Superior temporal gyrus (tissue), 1 donor: Measurements from ENCODE around the gene CBARP.
"Not testable (repeated sequence)": the region's sequence is repeated elsewhere in the genome, so short reads cannot be mapped to it uniquely, and the experiment has no call there.

Source experiments
- DNase-seq: peaks from one replicate; pipeline ENCODE4 v3.0.0-alpha.2; 2016; ENCODE audit errors: extremely low spot score

Gene CBARP

DNA sequence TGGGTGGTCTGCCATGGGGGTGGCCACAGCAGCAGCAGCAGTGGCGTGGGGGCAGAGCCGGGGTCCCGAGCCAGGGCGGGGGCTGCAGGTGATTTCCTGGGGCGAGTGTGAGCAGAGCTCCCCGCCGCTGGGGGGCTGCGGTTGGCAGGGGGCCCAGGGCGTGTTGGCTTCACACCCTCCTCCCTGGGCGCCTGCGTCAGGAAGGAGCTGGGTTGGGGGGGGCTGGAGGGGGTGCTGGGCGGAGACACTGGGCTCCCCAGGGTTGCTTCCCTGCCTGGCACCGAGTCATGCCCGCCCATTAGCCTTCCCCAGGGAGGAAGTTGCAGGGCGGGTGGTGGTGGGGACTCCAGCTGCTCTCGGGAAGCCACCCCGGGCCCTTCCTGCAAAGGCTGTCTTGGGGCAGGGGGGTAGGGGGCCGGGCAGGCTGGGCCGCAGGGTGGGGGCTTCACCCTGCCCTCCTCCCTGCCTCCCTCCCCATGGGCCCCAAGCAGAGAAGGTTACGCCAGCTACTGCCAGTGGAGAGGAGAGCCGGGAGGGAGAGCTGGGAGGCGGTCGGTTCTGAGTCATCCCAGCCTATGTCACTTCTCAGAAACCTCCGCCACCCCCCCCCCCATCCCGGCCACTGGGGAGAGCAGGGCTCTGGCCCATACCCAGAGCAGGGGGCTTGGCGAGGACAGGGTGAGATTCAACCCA, 15.2 kb upstream of the CBARP start:
- DNase-seq = peak; percentile 80

DNA sequence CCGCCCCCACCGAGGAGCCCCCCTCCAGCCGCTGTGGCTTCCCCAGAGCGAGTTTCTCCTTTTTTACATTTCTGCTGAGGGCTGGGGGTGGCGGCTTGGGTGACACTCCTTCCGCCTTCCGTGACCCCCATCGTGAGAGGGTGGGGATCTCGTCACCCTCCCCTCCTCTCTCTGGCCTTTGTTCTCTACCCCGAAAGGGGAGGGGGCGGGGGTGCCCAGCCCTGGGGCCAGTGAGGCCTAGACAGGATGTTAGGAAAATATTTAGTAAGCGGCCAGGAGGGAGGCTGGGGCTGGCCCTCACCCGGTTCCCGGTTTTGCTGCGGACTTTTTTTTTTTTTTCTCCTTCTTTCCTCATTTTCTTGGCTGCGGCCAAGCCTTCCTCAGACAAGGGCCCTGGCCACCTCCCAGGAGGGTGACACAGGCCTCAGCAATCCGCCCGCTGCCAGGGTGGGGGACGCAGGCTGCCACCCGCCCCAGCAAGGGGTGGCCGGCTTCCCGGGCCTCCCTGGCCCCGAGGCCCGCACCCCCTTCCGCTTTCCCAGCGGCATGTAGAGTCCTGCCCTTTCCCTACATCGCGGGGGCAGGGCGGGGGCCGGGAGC, 14.5 kb upstream of the CBARP start:
- DNase-seq = peak; percentile 74

DNA sequence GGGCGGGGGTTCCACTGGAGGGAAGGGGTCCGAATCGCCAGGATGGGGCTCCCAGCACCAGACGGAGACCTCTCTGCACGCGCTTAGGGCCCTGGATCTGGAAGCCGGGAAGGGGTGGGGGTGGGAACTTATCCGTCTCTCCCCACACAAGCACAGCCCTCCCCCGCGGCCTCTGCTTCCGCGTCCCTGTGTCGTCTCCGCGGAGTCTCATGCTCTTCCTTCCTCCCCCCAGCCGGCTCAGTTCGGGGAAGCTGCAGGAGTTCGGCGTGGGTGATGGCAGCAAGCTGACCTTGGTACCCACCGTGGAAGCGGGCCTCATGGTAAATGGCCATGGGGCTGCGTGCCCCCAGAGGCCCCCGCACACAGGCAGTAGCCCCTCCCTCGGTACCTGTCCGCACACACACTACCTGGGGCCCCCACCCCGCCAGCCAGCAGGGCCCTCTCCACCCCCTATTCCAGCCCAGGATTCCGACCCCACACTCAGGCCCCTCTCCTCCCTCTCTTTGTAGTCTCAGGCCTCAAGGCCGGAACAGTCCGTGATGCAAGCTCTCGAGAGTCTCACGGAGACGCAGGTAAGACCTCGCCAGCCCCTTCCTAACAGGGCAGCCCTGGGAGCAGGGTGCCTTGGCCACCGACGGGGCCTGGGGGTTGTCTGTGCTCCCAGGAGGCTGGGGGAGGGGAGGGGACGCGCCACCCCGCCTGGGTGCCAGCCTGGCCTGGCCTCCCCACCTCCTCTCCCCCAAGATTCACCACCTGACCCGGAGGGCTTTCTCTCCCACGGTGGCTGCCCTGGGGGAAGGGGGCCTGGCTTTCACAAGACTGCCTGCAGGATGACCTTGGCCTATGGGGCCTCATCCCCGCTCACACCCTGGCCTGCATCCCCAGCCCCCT, 13.8 kb upstream of the CBARP start:
- DNase-seq = peak; percentile 60

DNA sequence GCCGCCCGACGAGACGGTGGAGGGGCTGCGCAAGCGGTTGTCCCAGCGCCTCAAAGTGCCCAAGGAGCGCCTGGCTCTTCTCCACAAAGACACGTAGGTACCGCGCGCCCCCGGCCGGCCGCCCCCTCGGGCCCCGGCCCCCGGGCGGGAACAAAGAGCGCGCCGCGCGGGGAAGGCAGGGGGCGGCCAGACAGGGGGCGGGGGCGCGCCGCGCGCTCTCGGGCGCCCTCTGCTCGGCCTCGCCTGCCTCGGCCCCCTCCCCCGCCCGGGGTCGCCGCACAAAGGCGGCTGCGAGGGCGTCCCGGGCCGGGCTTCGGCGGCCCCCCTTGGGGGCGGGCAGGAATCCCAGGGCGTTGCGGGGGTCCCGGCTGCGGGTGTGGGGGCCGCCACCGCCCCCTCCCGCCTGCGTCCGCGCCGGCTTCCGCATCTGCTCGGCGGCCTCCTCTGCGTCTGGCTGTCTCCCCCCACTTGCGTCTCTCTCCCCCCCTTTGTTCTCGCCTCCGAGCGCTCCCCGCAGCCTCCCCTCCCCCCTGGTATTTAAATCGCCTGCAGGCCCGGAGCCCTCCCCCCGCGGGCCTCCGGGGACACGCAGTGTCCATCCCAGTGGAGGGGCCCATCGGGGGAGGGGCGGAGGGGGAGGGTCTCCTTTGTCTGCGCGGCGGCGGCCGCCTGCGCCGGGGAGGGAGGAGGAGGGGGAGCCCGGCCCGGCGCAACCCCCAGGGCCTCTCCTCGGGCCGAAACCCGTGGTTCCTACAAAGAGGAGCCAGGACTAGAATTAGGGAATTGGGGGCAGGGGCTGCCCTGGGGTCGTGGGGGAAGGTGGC, 12.8 kb upstream of the CBARP start:
- peak; percentile 30 for DNase-seq

DNA sequence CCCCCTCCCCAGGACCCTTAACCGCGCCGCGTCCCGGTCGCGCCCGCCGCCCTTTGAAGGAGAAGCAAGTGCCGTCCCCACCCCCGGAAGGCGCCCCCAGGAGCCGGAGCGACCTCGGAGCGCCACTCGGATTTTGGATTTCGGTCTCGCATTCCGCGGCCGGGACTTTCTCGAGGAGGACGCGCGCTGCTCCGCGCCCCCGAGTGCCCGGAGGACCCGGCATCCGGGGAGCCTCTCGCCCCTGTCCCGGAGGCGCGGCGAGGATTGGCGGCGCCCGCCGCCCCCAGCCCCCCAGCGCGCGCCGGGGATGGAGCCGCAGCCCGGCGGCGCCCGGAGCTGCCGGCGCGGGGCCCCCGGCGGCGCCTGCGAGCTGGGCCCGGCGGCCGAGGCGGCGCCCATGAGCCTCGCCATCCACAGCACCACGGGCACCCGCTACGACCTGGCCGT, 12.2 kb upstream of the CBARP start:
- DNase-seq = no peak

DNA sequence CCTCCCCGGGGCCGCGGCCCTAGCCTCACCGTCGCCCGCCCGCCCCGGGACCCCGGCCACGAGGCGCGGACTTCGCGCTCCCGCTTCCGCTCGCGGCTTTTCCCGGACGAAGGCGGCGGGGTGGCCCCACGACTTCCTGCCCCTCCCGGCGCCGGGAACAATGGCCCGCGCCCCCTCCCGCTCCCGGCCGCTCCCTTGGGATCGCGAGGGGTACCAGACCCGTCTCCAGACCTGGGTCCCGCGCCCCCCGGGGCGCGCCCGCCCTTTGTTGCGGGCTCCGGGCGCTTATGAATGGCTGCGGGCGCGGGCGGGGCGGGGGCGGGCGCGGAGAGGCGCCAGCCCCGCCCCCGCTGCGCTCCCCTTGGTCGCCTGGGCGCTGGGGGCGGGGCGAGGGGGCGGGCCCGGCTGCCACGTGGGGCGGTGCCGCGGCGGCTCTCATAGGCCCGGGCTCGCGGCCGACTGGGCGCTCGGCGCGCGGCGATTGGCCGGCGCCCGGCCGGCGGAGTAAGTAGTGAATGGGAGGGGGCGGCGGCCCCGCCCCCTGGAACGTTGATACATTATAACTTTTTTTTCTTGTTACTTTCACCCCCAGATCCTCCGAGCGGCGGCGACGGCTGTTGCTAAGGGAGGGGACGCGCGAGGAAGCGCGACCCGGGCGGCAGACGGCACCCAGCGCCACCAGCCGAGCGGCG, 11.6 kb upstream of the CBARP start:
- peak; percentile 88 for DNase-seq

DNA sequence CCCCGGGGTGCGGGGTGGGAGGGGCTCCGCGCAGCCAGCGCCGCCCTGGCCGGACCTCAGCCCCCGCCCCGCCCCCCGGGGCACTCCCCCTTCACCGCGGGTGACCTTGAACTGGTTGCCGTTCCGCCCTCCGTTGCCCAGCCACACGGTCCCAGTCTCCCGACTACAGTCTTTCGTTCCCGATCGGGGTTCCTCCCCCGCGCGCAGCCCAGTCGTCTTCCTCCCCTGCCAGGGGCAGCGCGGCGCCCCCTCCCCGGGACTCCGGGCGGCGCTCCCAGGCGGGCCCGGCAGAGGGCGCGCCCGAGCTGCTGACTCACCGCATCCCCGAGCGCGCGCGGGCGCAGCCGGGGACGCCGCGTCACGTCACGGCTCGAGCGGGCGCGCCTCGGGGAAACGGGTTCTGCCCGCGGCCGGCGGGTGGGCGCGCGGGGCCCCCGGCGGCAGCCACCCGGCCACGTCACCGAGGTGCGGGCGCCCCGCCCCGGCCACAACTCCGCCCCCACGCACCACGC, 11.0 kb upstream of the CBARP start:
- DNase-seq = peak; percentile 75

DNA sequence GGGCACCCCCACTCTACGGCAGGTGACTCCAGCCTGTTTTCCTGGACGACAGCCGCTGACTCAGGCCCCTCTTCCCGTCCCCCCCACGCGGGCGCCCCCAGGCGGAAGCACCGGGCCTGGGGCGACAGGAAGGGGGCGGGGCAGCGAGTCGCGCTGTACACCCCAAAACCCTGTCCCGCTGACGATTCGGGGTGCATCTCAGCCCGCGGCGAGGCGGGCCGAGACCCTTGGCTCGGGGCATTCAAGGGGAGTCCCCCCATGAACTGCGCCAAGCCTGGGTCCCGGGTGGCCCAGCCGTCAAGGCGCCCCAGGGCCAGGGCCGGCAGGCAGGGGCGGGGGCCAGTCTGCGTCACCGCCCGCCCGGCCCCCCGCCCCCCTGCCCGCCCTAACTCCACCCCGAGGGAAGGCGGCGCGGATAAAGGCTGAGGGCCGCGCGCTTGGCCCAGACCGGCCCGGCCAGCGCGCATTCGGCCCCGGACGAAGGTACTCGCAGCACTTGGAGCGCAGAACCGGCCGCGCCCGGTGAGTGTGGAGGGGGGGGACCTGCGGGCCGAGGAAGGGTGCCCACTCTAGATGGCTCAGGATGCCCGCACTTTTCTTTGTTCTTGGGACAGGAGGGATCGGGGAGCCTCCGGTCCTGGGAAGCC, 10.5 kb upstream of the CBARP start, which contains the start of gene MIDN:
Gene MIDN, plus strand, starts transcription at position 445 of the 647 bp plus-strand sequence. CDS start 1,714 bp downstream, outside the sequence.
- peak; percentile 22 for DNase-seq

DNA sequence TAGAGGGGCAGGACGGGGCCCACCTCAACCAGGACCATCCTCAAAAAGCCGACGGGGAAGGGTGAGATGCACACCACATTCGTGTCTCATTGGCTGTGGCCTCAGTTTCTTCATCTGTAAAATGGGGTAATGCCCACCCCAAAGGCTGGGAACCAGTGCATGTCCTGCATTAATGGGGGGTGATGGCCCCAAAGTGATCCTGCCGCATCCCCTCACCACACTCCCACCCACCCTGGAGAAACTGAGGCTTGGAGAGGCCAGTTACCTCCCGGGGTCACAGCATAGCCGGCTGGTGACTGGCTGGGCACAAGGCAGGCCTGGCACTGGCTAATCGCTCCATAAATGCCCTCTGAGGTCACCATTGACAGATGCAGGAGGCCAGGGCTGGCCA, 9.9 kb upstream of the CBARP start:
- no peak for DNase-seq

DNA sequence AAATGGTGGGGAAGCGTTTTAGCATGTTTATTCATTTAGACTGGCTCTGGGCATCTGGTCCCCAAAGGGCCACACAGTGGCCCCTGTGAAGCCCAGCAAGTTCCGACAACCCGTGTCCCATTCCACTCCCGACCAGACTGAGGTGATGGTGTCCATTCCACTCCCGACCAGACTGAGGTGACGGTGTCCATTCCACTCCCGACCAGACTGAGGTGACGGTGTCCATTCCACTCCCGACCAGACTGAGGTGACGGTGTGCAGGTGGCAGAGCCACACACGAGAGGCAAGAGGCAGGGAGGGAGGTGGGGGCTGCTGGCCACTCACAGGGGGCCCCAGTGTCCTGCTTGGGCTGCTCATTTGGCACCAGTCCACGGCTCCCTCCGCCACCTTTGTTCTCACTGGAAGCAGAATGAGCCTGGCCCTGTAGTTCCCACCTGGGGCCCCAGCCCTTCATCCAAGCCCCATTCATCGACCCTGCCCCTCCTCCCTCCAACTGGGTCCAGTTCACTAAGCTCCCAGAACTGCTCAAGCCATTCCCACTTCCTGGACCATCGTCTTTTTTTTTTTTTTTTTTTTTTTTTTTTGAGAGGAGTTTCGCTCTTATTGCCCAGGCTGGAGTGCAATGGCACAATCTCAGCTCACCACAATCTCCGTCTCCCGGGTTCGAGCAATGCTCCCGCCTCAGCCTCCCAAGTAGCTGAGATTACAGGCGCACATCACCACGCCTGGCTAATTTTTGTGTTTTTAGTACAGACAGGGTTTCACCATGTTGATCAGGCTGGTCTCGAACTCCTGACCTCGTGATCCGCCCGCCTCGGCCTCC, 8.7 kb upstream of the CBARP start:
- DNase-seq = not testable (repeated sequence)

DNA sequence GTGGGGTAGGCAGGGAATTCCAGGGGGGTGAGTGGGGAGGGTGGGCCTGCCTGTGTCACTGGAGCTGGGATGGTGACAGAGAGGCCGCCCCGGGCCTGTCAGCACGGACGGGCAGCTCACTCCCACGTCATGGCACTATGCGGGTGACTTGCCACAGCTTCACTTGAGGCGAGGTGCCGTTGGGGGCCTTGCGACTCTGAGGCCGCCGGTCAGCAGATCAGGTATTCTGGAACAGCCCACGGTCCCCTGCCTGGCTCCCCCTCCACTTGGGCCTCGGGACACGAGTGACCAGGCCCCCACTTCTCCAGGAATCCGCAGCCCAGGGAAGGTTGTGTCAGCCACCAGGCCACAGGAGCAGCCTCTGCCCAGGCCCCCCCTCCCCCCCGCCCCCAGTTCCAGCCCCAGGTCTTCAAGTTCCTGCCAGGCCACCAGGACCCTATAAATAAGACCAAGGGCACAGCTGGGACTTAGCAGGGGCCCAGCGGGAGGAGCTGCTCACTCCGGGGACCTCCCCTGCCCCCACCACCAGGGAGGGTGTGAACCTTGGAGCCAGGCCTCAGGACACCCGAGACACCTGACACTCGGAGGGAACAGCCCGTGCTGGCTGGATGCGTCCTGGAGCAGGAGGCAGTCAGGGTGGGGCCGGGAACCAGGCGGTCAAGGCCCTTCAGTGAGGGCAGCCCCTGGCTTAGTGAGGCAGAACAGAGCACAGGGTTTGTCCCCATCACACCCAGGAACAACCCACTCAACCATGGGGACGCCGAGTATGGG, 7.9 kb upstream of the CBARP start:
- DNase-seq = no peak

DNA sequence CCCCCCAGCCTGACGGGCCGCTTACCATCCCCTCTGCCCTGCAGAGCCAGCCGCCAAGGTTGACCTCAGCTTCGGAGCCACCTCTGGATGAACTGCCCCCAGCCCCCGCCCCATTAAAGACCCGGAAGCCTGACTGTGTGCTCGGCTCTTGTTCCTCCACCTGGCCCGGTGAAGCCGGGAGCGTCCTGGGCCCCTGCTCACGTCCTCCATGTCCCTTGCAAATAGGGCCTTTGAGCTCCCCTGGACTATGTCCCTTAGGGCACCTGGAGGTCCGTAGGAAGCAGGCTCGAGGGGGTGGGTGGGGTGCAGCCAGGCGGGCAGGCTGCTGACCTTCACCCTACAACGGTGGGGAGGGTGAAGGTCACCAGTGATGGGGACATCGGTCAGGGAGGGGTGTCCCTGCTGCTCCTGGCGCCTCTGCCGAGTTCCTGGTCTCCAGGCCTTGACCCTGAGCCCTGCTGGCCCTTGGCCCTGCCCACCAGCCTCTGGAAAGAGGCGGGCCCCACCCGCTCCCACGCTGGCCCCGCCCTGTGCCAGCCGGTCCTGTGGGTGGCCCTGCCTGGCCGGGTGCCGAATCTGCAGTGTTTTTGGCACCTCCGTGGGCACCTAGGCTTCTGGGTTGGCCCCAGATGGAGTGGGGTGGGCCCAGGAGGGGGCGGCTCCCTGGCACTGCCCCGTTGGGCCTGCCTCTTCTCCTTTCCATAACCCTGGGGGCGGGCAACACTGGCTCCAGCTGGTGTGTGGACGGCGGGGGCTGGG, 7.1 kb upstream of the CBARP start:
- DNase-seq = peak; percentile 9

DNA sequence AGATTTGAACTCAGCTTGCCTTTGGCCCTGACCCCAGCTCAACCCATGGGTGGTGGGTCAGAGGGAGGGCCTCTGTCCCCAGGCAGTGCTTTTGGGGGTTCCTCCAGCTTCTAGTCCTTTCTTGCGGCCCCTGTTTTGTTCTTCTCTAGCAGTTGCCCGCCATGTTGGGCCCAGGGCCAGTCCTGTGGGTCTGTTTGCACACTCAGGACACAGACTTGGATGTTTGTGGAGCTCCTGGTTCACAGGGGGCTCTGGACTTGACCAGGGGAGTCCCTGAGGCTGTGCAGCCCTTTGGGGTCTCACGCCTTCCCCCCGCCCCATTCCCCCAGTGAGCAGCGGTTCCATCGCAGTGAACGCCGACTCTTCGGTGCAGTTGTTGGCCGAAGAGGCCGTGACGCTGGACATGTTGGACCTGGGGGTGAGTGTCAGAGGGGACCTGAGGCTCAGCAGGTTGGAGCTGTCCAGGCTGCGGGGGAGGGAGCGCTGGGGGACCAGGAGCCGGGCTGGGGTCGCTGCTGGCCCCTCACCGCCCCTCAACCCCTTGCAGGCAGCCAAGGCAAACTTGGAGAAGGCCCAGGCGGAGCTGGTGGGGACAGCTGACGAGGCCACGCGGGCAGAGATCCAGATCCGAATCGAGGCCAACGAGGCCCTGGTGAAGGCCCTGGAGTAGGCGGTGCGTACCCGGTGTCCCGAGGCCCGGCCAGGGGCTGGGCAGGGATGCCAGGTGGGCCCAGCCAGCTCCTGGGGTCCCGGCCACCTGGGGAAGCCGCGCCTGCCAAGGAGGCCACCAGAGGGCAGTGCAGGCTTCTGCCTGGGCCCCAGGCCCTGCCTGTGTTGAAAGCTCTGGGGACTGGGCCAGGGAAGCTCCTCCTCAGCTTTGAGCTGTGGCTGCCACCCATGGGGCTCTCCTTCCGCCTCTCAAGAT, 6.2 kb upstream of the CBARP start:
- DNase-seq = peak; percentile 83

DNA sequence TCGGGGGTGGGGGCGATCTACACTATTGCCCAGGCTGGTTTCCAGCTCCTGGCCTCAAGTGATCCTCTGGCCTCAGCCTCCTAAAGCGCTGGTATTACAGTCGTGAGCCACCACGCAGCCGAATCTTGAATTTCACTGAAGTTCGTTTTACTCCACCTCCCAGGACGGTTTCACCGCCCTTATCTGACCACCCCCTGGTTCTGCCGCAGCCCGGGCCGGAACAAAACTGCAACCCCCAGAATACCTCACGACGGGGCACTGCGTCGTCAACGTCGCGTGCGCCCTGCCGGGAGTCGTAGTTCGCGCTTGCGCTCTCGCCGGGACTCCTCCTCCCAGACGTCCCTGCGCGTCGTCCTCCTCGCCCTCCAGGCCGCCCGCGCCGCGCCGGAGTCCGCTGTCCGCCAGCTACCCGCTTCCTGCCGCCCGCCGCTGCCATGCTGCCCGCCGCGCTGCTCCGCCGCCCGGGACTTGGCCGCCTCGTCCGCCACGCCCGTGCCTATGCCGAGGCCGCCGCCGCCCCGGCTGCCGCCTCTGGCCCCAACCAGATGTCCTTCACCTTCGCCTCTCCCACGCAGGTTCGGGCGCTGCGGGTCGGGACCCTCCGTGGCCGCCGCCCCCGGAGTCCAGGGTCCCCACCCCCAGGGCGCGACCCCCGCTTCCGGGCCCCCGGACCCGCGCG, 3.8 kb upstream of the CBARP start, which contains the start of gene ATP5F1D:
Gene ATP5F1D, plus strand, starts transcription at position 335 of the 679 bp plus-strand sequence. Its CDS starts 100 bp downstream, at position 435.
- DNase-seq = peak; percentile 96

DNA sequence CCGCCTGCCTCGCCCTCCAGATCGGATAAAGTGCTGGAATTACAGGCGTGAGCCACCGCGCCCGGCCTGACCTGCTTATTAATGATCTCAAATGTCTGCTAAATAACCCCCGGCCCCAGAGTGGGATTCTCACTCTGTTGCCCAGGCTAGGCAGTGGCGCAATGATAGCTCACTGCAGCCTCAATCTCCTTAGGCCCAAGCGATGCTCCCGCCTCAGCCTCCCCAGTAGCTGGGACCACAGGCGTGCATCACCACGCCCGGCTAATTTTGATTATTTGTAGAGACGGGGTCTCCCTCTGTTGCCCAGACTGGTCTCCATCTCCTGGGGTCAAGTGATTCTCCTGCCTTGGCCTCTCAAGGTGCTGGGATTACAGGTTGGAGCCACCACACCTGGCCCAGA, 3.1 kb upstream of the CBARP start:
- no peak for DNase-seq
